ENCODE measurements around the gene GAS6.

The GAS6 gene

GRCh38 chr13:113782472-113782871 lies 81.4 kb downstream of the GAS6 start (continued):
- TF ChIP-seq, protein P1, sequence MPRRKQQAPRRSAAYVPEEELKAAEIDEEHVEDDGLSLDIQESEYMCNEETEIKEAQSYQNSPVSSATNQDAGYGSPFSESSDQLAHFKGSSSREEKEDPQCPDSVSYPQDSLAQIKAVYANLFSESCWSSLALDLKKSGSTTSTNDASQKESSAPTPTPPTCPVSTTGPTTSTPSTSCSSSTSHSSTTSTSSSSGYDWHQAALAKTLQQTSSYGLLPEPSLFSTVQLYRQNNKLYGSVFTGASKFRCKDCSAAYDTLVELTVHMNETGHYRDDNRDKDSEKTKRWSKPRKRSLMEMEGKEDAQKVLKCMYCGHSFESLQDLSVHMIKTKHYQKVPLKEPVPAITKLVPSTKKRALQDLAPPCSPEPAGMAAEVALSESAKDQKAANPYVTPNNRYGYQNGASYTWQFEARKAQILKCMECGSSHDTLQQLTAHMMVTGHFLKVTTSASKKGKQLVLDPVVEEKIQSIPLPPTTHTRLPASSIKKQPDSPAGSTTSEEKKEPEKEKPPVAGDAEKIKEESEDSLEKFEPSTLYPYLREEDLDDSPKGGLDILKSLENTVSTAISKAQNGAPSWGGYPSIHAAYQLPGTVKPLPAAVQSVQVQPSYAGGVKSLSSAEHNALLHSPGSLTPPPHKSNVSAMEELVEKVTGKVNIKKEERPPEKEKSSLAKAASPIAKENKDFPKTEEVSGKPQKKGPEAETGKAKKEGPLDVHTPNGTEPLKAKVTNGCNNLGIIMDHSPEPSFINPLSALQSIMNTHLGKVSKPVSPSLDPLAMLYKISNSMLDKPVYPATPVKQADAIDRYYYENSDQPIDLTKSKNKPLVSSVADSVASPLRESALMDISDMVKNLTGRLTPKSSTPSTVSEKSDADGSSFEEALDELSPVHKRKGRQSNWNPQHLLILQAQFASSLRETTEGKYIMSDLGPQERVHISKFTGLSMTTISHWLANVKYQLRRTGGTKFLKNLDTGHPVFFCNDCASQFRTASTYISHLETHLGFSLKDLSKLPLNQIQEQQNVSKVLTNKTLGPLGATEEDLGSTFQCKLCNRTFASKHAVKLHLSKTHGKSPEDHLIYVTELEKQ (tag by site-specific recombination; IDR thresholded peaks at IDR 0.05; ENCODE audit: borderline replicate concordance), result no peak
- TF ChIP-seq ZNF426 (tag by site-specific recombination; IDR thresholded peaks at IDR 0.05) (no peak), ZNF626 (tag by site-specific recombination; IDR thresholded peaks at IDR 0.05) (no peak)

- H3K36me3 ChIP-seq (ENCODE audit: control insufficient read depth in 2 of 2, insufficient read depth in 1 of 2, low read length in 2 of 2), result no peaks in the 10 kb centered on the region
- ChIA-PET CTCF (no interaction called here), POLR2A (no interaction called here)
These were observed 82.3 kb downstream of the GAS6 start for GRCh38 chr13:113781571-113781970.

GRCh38 chr13:113777311-113778260 lies 86.3 kb downstream of the GAS6 start:
- no peaks in the 10 kb centered on the region for H3K4me1 ChIP-seq (ENCODE audit: control insufficient read depth, insufficient read depth, low read length)
- CTCF ChIA-PET, result interaction anchor here (0.7 kb wide), 1 partner anchor 34 kb away, joined by 4 read pairs; no protein-coding TSS in a partner anchor

More at GRCh38 chr13:113781571-113781970, 82.3 kb downstream of the GAS6 start:
- no peak overlapping the region for H3K27ac ChIP-seq (ENCODE audit: extremely low read depth, low read depth, low read length)
- no peaks in the 10 kb centered on the region for H3K9me3 ChIP-seq (ENCODE audit: control insufficient read depth, insufficient read depth, low read depth, low read length)
- H3K4me1 ChIP-seq (ENCODE audit: control insufficient read depth, insufficient read depth, low read length), result no peaks in the 10 kb centered on the region
- H3K4me3 ChIP-seq (ENCODE audit: low read depth, low read length), result no peak overlapping the region
- TF ChIP-seq ZBTB1 (tag by site-specific recombination; IDR thresholded peaks at IDR 0.05) (no peak), ZNF433 (tag by site-specific recombination; IDR thresholded peaks at IDR 0.05; ENCODE audit: low read depth) (no peak), ZNF610 (tag by site-specific recombination; IDR thresholded peaks at IDR 0.05; ENCODE audit: borderline replicate concordance) (no peak), ZNF140 (tag by site-specific recombination; IDR thresholded peaks at IDR 0.05) (no peak), ZNF626 (tag by site-specific recombination; IDR thresholded peaks at IDR 0.05) (no peak), ZNF274 (IDR thresholded peaks at IDR 0.05; ENCODE audit: low read length) (no peak), ZNF274 (tag by site-specific recombination; IDR thresholded peaks at IDR 0.05; ENCODE audit: borderline replicate concordance) (no peak), GLI2 (tag by site-specific recombination; IDR thresholded peaks at IDR 0.05; ENCODE audit: borderline replicate concordance, low read depth) (no peak), ZNF514 (tag by site-specific recombination; IDR thresholded peaks at IDR 0.05) (no peak)
- TF ChIP-seq, protein P2, sequence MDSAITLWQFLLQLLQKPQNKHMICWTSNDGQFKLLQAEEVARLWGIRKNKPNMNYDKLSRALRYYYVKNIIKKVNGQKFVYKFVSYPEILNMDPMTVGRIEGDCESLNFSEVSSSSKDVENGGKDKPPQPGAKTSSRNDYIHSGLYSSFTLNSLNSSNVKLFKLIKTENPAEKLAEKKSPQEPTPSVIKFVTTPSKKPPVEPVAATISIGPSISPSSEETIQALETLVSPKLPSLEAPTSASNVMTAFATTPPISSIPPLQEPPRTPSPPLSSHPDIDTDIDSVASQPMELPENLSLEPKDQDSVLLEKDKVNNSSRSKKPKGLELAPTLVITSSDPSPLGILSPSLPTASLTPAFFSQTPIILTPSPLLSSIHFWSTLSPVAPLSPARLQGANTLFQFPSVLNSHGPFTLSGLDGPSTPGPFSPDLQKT (IDR thresholded peaks at IDR 0.05; ENCODE audit: borderline replicate concordance, low read depth, low read length), result no peak

More at GRCh38 chr13:113777311-113778260, 86.3 kb downstream of the GAS6 start:
- Histone ChIP-seq H3K27ac (ENCODE audit: extremely low read depth, low read depth, low read length) (no peak overlapping the region), H3K9me3 (ENCODE audit: control insufficient read depth, insufficient read depth, low read depth, low read length) (no peaks in the 10 kb centered on the region), H3K4me3 (ENCODE audit: low read depth, low read length) (no peak overlapping the region), H3K36me3 (ENCODE audit: control insufficient read depth in 2 of 2, insufficient read depth in 1 of 2, low read length in 2 of 2) (no peaks in the 10 kb centered on the region)
- POLR2A ChIA-PET, result interaction anchor here (0.7 kb wide), 1 partner anchor 43 kb away, joined by 4 read pairs; no protein-coding TSS in a partner anchor
- TF ChIP-seq EGR2 (tag by site-specific recombination; IDR thresholded peaks at IDR 0.05; ENCODE audit: low read depth) (no peak), REST (tag by site-specific recombination; IDR thresholded peaks at IDR 0.05) (peak; percentile 93)

Measured in HEK293 (cell line).